NCI-H2029 (cell line): Measurements from ENCODE around the gene OR5M10.
"Not testable (repeated sequence)": the region's sequence is repeated elsewhere in the genome, so short reads cannot be mapped to it uniquely, and the experiment has no call there.

ENCODE experiments used
- DNase-seq: peaks from one replicate; lab custom pipeline; 2025; lab: John Stamatoyannopoulos, UW

Gene OR5M10

DNA sequence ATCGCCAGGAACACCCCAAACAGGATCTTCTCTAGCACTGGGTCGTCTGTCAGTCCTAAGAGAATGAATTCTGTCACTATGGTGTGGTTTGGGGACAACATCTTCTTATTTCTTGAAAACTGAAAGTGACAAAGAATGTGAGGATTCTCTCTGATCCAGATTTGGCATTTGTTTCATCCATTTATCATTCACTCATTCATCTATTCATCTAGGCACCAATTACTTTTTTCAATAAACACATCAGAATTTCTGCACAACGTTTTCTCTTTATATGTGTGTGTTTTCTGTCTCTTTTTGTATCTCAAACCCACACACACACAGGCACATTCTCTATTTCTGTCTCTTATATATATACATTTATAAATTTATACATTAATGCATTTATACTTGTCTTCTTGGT, at the start of gene OR5M10:
TSS of gene OR5M10 (minus strand) at position 101 of the 400 bp plus-strand sequence. CDS start at position 101, 0 bp downstream.
- no peak for DNase-seq

GRCh38 chr11:56625946-56626345, 48.4 kb upstream of the OR5M10 start:
- DNase-seq = no peak

DNA sequence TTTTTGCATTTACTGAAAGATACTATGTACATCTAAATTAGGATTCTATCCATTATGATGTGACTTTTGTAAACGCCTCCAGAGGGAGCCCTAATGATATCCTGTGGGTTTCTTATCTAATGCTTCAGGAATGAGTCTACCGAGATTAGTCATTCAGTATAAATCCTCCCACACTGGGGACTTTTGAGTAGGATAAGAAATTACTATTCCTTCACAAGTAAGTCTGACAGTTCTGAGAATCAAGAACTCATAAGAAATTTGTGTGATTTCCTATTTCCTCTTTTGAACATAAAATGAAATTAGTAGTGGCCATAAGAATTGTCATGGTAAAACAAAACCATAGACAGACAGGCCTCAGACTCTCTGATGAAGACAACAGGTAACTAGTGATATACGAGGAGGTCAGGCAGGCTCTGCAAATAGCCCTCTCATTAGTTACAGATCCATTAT, 47.2 kb upstream of the OR5M10 start:
- no peak for DNase-seq

DNA sequence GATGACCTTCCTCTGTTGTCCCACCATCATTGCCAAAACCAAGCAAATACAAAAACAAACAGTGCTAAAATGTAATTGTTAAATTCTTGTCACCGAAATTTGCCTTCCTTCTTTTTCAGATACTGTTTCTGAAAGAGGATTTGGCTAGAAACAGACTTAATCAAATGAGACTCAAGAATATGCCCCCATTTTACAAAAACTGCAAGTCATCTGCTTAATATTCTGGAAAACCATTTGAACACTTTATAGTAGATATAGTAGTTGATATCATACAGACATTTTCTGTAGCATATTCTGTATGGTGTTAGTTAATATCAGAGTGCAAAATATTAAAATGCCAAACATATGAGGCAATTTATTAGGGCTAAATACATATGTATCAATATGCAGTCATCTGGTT, 33.7 kb upstream of the OR5M10 start:
- DNase-seq = no peak

- DNase-seq = not testable (repeated sequence)
These were observed 14.7 kb upstream of the OR5M10 start for GRCh38 chr11:56592088-56592717.

DNA sequence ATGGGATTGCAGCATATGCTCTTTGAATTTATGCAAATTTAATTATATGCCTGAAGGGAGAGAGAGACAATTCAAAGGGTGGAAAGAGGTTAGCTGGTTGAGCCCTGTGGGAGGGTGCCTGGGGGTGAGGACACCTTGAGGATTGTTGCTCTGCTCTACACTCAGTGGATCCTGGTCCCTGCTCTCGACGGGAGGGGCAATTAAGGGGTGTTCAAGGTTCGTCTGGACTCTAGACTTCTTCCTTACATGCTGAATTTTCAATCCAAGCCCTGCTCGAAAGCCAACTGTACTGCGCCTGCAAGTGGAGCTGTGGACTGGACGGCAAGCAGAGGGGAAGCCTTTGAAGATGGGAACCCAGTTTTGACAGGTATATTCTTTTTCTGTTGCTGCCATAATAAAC, 18.9 kb downstream of the OR5M10 start:
- DNase-seq = no peak

DNA sequence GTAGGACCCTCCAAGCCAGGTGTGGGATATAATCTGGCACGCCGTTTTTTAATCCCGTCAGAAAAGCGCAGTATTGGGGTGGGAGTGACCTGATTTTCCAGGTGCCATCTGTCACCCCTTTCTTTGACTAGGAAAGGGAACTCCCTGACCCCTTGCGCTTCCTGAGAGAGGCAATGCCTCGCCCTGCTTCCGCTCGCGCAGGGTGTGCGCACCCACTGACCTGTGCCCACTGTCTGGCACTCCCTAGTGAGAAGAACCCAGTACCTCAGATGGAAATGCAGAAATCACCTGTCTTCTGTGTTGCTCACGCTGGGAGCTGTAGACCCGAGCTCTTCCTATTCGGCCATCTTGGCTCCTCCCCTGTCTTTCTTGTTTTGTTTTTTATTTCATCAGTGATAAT, 22.8 kb downstream of the OR5M10 start:
- not testable (repeated sequence) for DNase-seq

- no peak for DNase-seq
These were observed 32.0 kb downstream of the OR5M10 start for GRCh38 chr11:56545531-56545930.

GRCh38 chr11:56543739-56544138, 33.8 kb downstream of the OR5M10 start:
- no peak for DNase-seq

- DNase-seq = no peak
These were observed 34.4 kb downstream of the OR5M10 start, which contains the start of gene OR5M11 for GRCh38 chr11:56543157-56543556. TSS of gene OR5M11 (minus strand) at chr11:56543257. CDS start at chr11:56543257, 0 bp downstream.

DNA sequence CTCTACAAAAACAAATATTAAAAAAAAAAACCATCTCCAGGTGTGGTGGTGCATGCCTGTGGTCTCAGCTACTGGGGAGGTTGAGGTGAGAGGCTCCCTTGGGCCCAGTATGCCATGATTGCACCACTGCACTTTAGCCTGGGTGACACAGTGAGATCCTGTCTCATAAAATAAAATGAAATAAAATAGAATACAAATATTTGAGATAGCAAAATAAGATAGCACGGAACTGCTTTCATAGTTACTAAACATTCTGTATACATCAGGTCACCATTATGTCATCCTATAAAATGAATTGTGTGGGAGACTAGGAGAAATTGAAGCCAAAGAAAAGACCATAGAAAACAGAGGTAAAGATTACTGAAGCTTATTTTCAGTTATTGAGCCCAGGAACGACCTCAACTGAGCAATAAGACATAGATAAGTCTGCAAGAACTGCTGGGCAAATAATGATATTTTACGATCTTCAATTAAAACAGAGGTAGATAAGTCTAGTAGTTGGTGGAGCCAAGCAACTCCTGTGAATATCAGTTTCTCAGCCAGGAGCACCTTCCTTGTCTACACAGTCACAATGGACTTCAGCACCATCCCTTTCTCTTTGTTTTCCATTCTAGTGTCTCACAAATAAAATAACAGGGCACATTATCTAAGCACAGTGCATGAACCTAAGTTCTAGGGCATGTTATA, 44.3 kb downstream of the OR5M10 start:
- DNase-seq = no peak

DNA sequence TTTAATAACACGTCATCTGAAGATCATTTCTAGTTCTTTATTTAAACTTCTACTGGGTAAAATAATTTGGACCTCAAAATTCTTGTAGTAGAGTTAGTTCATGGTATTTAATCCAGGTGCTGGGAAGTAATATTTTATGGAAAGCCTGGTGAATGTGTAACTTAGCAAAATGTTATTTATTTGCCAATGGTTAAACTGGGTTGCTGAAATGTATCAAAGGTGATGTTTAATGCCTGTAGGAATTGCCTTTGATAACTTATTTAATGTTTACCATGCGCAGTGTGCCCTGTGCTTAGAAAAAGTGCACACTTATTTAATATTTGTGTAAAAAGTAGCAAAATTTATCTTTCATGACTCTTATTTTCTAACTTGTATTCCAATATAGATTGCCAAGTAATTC, 45.7 kb downstream of the OR5M10 start:
- no peak for DNase-seq
